K562 (cell line): Measurements from ENCODE around the gene SNAPC2. TPM values are rescaled to one million over a fixed set of nuclear protein-coding genes. Genes with fewer than 3 reads are reported as not detected.
A peak's percentile ranks its signal among the peaks of the same experiment; 100 is the strongest.

Source experiments
- CCNT2 ChIP-seq: IDR thresholded peaks from 2 replicates; pipeline ENCODE4 v1.6.1; 2011; ENCODE audit warnings: borderline replicate concordance, low read depth, mild to moderate bottlenecking, moderate library complexity, mixed read lengths, low read length; ENCODE audit not compliant: insufficient read length; ENCODE audit errors: extremely low read depth
- EP300 ChIP-seq: IDR thresholded peaks from 2 replicates; pipeline ENCODE4 v1.6.1; 2012; ENCODE audit warnings: low read length, improper control_type of control experiment
- HLTF ChIP-seq: fragments of 450-650 bp; IDR thresholded peaks from 2 replicates; pipeline ENCODE4 v1.6.1; 2016
- KAT8 ChIP-seq: fragments of 450-650 bp; IDR thresholded peaks from 2 replicates; pipeline ENCODE4 v1.6.1; 2016; ENCODE audit warnings: low read depth, mild to moderate bottlenecking
- KDM5B ChIP-seq: fragments of 200-600 bp; sonication (generic); IDR thresholded peaks from 2 replicates; pipeline ENCODE4 v1.6.1; 2012; ENCODE audit warnings: low read depth, mild to moderate bottlenecking, moderate library complexity, low read length, control low read depth, inconsistent platforms; ENCODE audit not compliant: insufficient replicate concordance
- MNT ChIP-seq, 2 experiments: fragments of 450-650 bp; conservative IDR thresholded peaks; 2 replicates each; pipeline ENCODE4 v1.6.1; 2017; ENCODE audit warnings: mild to moderate bottlenecking in 2 of 2, moderate library complexity in 2 of 2
- MYBL2 ChIP-seq, 2 experiments: fragments of 450-650 bp in 1 of 2; sonication (generic) in 1 of 2; formaldehyde crosslinking in 1 of 2; IDR thresholded peaks; 2 replicates each; pipeline versions ENCODE4 v1.6.1 to v1.8.1; 2017 to 2022; ENCODE audit warnings: borderline replicate concordance in 1 of 2, inconsistent platforms in 1 of 2, low read depth in 1 of 2, mild to moderate bottlenecking in 1 of 2, missing genetic modification reagents in 1 of 2, moderate library complexity in 1 of 2
- NRF1 ChIP-seq, 2 experiments: fragments of 450-650 bp; IDR thresholded peaks in 1 of 2; conservative IDR thresholded peaks in 1 of 2; 2 replicates each; pipeline ENCODE4 v1.6.1; 2014; ENCODE audit warnings: mild to moderate bottlenecking in 2 of 2
- PBX2 ChIP-seq, 2 experiments: IDR thresholded peaks in 1 of 2; conservative IDR thresholded peaks in 1 of 2; 2 replicates each; pipeline ENCODE4 v1.6.1; 2016; ENCODE audit warnings: low read depth in 2 of 2, mild to moderate bottlenecking in 1 of 2, missing compliant biosample characterization in 1 of 2, missing genetic modification characterization in 1 of 2, moderate library complexity in 1 of 2
- POLR2AphosphoS2 ChIP-seq: IDR thresholded peaks from 2 replicates; pipeline ENCODE4 v1.6.1; 2012; ENCODE audit warnings: low read length, improper control_type of control experiment
- SMARCA4 ChIP-seq: fragments of 450-650 bp; IDR thresholded peaks from 2 replicates; pipeline ENCODE4 v1.6.1; 2016
- TEAD1 ChIP-seq, 2 experiments: fragments of 450-650 bp in 1 of 2; sonication (generic) in 1 of 2; formaldehyde crosslinking; IDR thresholded peaks; 2 replicates each; pipeline versions ENCODE4 v1.4.0 to v1.8.0; 2020 to 2022; ENCODE audit warnings: mild to moderate bottlenecking in 2 of 2, missing genetic modification reagents in 1 of 2
- TEAD4 ChIP-seq, 2 experiments: sonication (generic) in 1 of 2; formaldehyde crosslinking in 1 of 2; IDR thresholded peaks; 2 replicates each; pipeline versions ENCODE4 v1.6.1 to v1.8.0; 2012 to 2022; ENCODE audit warnings: borderline replicate concordance in 1 of 2, inconsistent platforms in 1 of 2, low read length in 1 of 2, mild to moderate bottlenecking in 1 of 2, missing genetic modification reagents in 1 of 2
- ZFX ChIP-seq: sonication (generic); formaldehyde crosslinking; IDR thresholded peaks from 2 replicates; pipeline ENCODE4 v1.8.0; 2022; ENCODE audit warnings: mild to moderate bottlenecking, missing genetic modification reagents, moderate library complexity
- ZNF224 ChIP-seq: sonication (generic); formaldehyde crosslinking; IDR thresholded peaks from 2 replicates; pipeline ENCODE4 v1.8.0; 2022; ENCODE audit warnings: mild to moderate bottlenecking, missing genetic modification reagents
- ZNF274 ChIP-seq: IDR thresholded peaks from 2 replicates; pipeline ENCODE4 v1.6.1; 2011; ENCODE audit warnings: low read depth, mild to moderate bottlenecking, low read length, moderate library complexity, borderline replicate concordance
- ZNF384 ChIP-seq: IDR thresholded peaks from 2 replicates; pipeline ENCODE4 v1.6.1; 2012; ENCODE audit warnings: low read depth, low read length, improper control_type of control experiment
- ZNF436 ChIP-seq: fragments of 250-450, 450-650 bp; sonication (Bioruptor Pico); formaldehyde crosslinking; IDR thresholded peaks from 2 replicates; pipeline ENCODE4 v1.7.0; 2020; ENCODE audit warnings: mild to moderate bottlenecking
- polyA plus RNA-seq, 8 experiments: library from polyadenylated mRNA; depleted of rRNA in 4 of 8; stranded (reverse) in 5 of 8; unstranded in 3 of 8; fragments of >200 nt; fragmentation: Nextera tagmentation in 2 of 8; fragmentation: Illumina TruSeq in 1 of 8; extraction: Ambion mirVana in 2 of 8; extraction: Trizol in 1 of 8; gene quantifications; 2 replicates each; pipeline versions ENCODE4 v1.2.1 to v1.2.3, GENCODE V29; 2011 to 2014; ENCODE audit warnings: inconsistent platforms in 1 of 8, missing spikeins in 1 of 8
- total RNA-seq, 7 experiments: library from RNA; depleted of rRNA in 6 of 7; stranded (reverse); fragments of >200 nt in 6 of 7; fragmentation: Illumina TruSeq in 2 of 7; extraction: Trizol in 2 of 7; gene quantifications; 2 replicates each; pipeline versions ENCODE4 v1.2.1 to v1.2.3, GENCODE V29; 2011 to 2021; ENCODE audit warnings: low replicate concordance in 1 of 7
- TF ChIP-seq, protein P1 (sequence below), 2 experiments: fragments of 450-650 bp; IDR thresholded peaks; 2 replicates each; pipeline ENCODE4 v1.6.1; 2016

Gene SNAPC2
- total and polyA plus RNA-seq, 9 of the 15 experiments (the other 6 are each of a cell fraction or from before 2014, with no cell fraction given): 0.59 to 45.1 (median 15.3) TPM

DNA sequence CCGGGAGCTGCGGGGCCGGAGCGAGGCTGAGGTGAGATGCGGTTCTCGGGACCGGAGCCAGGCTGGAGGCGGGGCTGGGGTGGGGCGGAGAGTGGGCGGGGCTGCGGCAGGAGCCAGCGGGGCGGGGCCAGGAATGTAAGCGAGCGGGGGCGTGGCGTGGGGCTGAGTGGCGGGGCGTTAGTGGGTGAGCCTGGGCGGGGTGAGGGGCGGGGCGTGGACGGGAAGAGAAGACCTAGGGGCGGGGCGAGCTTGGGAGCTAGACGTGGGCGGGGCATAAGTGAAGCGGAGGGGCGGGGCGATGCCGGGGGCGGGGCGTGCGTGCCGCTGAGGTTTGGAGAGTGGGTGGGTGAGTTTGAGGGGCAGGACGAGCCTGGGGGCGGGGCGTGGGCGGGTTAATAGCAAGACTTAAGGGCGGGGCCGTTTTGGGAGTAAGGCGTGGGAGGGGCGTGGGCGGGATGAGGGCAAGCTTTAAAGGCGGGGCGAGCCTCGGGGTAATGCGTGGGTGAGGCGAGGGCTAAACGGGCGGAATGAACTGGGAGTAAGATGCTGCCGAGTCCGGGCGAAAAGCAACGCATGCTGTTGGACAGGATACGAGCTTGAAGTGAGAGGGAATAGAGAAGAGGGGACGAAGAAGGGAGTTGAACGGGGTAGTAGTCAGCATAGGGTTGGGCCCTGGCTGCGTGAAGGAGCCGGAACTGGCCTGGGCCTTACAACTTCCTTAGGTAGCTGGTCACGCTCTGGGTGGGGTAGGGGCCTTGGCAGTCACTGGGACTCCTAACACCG is 572 bp downstream of the SNAPC2 start (continued):
- TF ChIP-seq TEAD4 (IDR thresholded peaks at IDR 0.05; ENCODE audit: low read length) (peak; percentile 85), TEAD4 (CRISPR knock-in tag; IDR thresholded peaks at IDR 0.05; ENCODE audit: borderline replicate concordance) (no peak), SMARCA4 (0 out of 2 replicates have a peak, but pooled peaks have one; percentile 18), ZNF384 (no peak; the same call in 1 of the 2 replicates), KAT8 (no peak), PBX2 (CRISPR knock-in tag; IDR thresholded peaks at IDR 0.05; ENCODE audit: low read depth) (peak; percentile 18; the same call in 1 of the 2 replicates), PBX2 (tag; conservative IDR thresholded peaks at IDR 0.05; ENCODE audit: low read depth) (no peak), POLR2AphosphoS2 (peak; percentile 40; the same call in 1 of the 2 replicates), MNT (conservative IDR thresholded peaks at IDR 0.05) (peak in 1 of 2 experiments; percentile 53; a peak in 3 of 4 replicates), NRF1 (conservative IDR thresholded peaks at IDR 0.05 in 1 of 2, IDR thresholded peaks at IDR 0.05 in 1 of 2) (peak; percentile 38 to 53; a peak in 3 of 4 replicates), MYBL2 (IDR thresholded peaks at IDR 0.05; ENCODE audit: low read depth) (no peak), MYBL2 (CRISPR knock-in tag; IDR thresholded peaks at IDR 0.05; ENCODE audit: borderline replicate concordance) (no peak), ZNF436 (CRISPR knock-in tag) (no peak), ZNF274 (no peak), ZNF224 (no peak), HLTF (0 out of 2 replicates have a peak, but pooled peaks have one; percentile 63), TEAD1 (CRISPR knock-in tag; IDR thresholded peaks at IDR 0.05) (0 out of 4 replicates have a peak, but pooled peaks of 1 of the 2 experiments have one; percentile 73), CCNT2 (peak; percentile 1), ZFX (CRISPR knock-in tag) (peak; percentile 67), EP300 (no peak), KDM5B (peak; percentile 31)
- TF ChIP-seq, protein P1, sequence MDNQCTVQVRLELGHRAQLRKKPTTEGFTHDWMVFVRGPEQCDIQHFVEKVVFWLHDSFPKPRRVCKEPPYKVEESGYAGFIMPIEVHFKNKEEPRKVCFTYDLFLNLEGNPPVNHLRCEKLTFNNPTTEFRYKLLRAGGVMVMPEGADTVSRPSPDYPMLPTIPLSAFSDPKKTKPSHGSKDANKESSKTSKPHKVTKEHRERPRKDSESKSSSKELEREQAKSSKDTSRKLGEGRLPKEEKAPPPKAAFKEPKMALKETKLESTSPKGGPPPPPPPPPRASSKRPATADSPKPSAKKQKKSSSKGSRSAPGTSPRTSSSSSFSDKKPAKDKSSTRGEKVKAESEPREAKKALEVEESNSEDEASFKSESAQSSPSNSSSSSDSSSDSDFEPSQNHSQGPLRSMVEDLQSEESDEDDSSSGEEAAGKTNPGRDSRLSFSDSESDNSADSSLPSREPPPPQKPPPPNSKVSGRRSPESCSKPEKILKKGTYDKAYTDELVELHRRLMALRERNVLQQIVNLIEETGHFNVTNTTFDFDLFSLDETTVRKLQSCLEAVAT (IDR thresholded peaks at IDR 0.05): 0 out of 4 replicates have a peak, but pooled peaks of 1 of the 2 experiments have one; percentile 26
